OCI-LY7 (cell line): ENCODE measurements around the gene FOXB1.

Source experiments
- EZH2phosphoT487 ChIP-seq: fragments of 200-600 bp; sonication (generic); IDR thresholded peaks from 2 replicates; pipeline ENCODE4 v1.6.1; 2018; ENCODE audit warnings: low read depth, borderline replicate concordance, mild to moderate bottlenecking, mixed run types, antibody characterized with exemption, low read length, moderate library complexity, mixed read lengths
- TF ChIP-seq, protein P1 (sequence below): fragments of 200-600 bp; sonication (generic); conservative IDR thresholded peaks from 2 replicates; pipeline ENCODE4 v1.5.1; 2014; ENCODE audit warnings: mild to moderate bottlenecking, antibody characterized with exemption, low read length, moderate library complexity, mixed read lengths

DNA sequence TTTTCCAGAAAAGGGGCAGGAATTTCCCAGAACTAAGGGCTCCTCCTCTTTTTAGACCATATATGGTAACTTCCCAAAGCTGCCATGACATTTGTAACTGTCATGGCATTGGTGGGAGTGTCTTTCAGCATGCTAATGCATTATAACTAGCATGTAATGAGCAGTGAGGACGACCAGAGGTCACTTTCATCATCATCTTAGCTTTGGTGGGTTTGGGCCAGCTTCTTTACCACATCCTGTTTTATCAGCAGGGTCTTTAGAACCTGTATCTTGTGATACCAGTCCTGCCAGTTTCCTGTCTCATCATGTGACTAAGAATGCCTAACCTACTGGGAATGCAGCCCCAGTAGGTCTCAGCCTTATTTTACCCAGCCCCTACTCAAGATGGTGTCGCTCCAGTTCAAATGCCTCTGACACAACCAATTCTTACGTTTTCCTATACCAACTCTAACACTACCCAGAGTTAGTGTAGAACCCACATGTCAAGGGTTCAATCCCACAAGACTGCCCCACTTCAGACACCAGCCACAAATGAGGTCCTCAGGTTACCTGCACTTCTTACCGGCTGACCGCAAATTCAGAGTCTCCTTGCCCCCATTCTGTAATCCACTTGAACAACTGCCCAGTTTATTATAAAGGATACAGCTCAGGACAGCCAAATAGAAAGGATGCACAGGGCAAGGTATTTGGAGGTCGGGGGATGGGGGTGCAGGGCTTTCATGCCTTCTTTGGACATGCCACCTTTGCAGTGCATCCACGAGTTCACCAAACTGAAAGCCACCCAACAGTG is 17.7 kb downstream of the FOXB1 start:
- TF ChIP-seq, protein P1, sequence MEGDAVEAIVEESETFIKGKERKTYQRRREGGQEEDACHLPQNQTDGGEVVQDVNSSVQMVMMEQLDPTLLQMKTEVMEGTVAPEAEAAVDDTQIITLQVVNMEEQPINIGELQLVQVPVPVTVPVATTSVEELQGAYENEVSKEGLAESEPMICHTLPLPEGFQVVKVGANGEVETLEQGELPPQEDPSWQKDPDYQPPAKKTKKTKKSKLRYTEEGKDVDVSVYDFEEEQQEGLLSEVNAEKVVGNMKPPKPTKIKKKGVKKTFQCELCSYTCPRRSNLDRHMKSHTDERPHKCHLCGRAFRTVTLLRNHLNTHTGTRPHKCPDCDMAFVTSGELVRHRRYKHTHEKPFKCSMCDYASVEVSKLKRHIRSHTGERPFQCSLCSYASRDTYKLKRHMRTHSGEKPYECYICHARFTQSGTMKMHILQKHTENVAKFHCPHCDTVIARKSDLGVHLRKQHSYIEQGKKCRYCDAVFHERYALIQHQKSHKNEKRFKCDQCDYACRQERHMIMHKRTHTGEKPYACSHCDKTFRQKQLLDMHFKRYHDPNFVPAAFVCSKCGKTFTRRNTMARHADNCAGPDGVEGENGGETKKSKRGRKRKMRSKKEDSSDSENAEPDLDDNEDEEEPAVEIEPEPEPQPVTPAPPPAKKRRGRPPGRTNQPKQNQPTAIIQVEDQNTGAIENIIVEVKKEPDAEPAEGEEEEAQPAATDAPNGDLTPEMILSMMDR, result no peak
- TF ChIP-seq EZH2phosphoT487, result no peak
